B cell (primary cell): ENCODE data around the gene IL1RAPL1.

Experiments
- EZH2 ChIP-seq: IDR thresholded peaks from 2 replicates; pipeline ENCODE4 v1.6.1; 2012; ENCODE audit warnings: borderline replicate concordance, low read depth, mild to moderate bottlenecking, moderate library complexity, low read length; ENCODE audit not compliant: insufficient read depth, poor library complexity, severe bottlenecking
- TF ChIP-seq, protein P1 (sequence below): fragments of 200-600 bp; IDR thresholded peaks from one replicate; pipeline ENCODE4 v1.8.0; 2022; ENCODE audit warnings: antibody characterized with exemption, mild to moderate bottlenecking

DNA sequence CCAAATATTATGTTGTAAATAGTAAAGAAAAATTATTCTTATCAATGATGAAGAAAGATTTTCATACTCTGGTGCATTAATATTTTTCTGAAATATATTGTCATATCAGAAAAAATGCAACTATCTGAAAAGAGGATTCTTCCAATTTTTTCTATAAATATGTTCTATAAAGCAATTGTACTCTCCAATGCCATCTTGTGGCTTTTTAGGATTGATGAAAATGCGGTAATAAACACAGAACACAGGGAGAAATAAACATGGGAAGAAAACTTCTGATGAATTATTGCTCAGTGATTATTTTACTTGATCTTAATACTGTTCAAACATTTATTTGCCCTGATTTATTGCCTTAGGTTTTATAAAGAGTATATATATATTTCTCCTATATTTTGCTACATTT is 215.4 kb downstream of the IL1RAPL1 start:
- TF ChIP-seq EZH2, result no peak
- TF ChIP-seq, protein P1, sequence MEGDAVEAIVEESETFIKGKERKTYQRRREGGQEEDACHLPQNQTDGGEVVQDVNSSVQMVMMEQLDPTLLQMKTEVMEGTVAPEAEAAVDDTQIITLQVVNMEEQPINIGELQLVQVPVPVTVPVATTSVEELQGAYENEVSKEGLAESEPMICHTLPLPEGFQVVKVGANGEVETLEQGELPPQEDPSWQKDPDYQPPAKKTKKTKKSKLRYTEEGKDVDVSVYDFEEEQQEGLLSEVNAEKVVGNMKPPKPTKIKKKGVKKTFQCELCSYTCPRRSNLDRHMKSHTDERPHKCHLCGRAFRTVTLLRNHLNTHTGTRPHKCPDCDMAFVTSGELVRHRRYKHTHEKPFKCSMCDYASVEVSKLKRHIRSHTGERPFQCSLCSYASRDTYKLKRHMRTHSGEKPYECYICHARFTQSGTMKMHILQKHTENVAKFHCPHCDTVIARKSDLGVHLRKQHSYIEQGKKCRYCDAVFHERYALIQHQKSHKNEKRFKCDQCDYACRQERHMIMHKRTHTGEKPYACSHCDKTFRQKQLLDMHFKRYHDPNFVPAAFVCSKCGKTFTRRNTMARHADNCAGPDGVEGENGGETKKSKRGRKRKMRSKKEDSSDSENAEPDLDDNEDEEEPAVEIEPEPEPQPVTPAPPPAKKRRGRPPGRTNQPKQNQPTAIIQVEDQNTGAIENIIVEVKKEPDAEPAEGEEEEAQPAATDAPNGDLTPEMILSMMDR, result no peak
